Epithelial cell of esophagus (primary cell): Measurements from ENCODE around the gene DOP1A.

Experiments
- DNase-seq: peaks from one replicate; pipeline ENCODE4 v3.0.0; 2010; ENCODE audit warnings: low read depth
- H3K4me3 ChIP-seq: 2 replicates; pipeline ENCODE4 v1.5.1; 2011; ENCODE audit warnings: mild to moderate bottlenecking, low read length, control low read depth
- TF ChIP-seq, protein P1 (sequence below): IDR thresholded peaks from 2 replicates; pipeline ENCODE4 v1.5.1; 2011; ENCODE audit warnings: low read depth, mild to moderate bottlenecking, low read length, control low read depth, inconsistent platforms; ENCODE audit not compliant: insufficient read depth; ENCODE audit errors: missing control alignments

DOP1A gene

DNA sequence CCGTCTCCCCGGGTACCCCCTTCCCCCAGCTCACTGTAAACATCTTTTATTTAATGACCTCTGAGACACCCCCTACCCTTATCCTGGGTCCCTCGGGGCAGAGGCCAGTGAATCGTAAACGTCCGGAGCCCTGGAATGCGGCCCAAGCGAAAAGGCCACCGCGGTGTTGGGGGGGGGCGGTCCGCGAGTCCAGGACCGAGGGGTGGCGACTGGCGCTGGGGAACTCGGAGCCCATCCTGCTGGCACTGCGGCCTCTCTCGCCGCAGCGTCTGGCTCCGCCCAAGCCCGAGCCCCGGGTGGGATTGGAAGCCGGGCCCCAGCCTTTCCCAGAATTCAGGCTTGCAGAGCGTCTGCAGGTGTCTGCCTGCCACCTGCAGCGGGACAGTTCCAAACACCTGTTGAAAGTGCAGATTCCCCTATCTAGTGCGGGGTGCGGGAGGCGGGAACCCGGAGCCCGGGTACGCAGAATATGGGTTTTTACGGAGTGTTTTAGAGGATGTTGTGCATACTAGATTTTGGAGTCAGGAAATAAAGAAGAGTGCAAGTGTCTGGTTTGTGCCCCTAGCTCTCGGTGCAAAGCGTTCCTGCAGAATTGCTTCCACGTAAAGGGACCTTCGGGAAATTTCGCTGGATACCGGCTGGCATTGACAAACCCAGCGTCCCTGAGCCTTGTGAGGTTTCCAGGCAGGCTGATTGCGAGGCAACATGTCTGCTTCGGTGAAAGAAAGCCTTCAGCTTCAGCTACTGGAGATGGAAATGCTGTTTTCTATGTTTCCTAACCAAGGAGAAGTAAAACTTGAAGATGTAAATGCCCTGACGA is 126.5 kb downstream of the DOP1A start:
- TF ChIP-seq, protein P1, sequence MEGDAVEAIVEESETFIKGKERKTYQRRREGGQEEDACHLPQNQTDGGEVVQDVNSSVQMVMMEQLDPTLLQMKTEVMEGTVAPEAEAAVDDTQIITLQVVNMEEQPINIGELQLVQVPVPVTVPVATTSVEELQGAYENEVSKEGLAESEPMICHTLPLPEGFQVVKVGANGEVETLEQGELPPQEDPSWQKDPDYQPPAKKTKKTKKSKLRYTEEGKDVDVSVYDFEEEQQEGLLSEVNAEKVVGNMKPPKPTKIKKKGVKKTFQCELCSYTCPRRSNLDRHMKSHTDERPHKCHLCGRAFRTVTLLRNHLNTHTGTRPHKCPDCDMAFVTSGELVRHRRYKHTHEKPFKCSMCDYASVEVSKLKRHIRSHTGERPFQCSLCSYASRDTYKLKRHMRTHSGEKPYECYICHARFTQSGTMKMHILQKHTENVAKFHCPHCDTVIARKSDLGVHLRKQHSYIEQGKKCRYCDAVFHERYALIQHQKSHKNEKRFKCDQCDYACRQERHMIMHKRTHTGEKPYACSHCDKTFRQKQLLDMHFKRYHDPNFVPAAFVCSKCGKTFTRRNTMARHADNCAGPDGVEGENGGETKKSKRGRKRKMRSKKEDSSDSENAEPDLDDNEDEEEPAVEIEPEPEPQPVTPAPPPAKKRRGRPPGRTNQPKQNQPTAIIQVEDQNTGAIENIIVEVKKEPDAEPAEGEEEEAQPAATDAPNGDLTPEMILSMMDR = no peak
- peak overlapping the region; percentile 80 for H3K4me3 ChIP-seq
- peak; percentile 21 for DNase-seq

DNA sequence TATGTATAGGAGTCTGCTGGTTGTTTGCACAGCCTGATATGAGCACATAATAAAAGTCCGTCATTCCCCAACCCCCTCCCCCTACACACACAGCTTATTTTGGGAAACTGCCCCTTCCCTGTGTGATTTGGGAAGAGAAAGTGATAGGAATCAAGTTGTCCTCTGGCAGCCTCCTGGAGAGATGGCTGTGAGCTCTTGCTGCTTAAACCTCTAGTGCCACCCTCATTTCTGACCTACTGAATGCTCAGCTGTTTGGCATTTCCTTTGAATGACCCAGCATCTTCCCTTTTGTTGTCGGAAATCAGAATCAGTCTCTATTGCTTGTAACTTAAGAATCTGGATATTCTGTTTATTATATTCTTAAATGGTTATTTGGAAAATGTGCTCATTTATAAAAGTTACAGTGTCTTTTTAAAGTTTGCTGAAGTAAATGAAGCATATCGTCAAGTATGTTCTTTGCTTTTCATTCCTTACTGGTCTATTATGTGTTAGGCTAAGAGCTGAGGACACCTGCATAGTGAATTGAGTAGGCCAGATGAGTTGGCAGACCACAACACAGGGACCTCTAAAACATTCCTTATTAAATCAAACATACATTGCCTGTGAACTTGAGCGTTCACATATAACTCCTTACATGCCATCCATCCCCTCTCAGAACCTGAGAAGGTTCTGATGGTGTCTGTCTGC is 131.2 kb downstream of the DOP1A start:
- peak; percentile 51 for DNase-seq
- TF ChIP-seq, protein P1 = no peak
- H3K4me3 ChIP-seq = no peak overlapping the region

DNA sequence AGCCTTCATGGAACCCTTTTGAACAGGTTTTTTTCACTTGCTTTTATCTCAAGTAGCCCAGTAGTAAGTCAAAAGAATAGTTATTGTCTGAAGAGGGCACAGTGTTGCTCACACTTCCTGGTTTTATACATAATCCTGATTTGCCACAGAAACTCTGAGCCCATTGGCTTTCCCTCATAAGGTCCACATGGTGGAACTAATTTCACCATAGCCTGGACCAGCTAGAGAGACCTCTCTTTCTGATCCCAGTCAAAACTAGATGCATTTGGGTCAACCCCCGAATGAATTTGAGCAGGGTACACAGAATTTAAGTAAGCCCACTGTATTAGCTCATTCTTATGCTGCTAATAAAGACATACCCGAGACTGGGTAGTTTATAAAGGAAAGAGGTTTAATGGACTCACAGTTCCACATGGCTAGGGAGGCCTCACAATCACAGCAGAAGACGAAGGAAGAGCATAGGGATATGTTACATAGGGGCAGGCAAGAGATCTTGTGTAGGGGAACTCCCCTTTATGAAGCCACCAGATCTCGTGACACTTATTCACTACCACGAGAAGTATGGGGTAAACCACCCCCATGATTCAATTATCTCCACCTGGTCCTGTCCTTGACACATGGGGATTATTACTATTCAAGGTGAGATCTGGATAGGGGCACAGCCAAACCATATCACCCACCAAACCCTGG is 131.8 kb downstream of the DOP1A start:
- TF ChIP-seq, protein P1 = no peak
- H3K4me3 ChIP-seq = no peak overlapping the region
- DNase-seq = peak; percentile 10

DNA sequence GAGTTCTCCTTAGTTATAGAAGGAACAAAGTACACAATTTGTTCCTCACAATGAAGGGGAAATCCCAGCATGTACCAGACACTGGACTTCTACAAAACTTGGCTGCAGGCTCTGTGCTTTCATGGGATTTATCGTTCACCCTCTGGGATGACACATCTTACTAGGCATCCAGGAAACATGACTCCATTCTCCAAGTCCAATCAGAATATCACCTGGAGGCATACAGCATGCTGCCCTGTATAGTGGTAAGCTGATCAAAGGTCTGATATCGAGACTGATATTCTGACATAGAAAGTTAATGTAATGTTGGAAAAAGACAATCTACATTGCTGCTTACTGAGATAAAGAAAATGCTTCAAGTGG is 132.4 kb downstream of the DOP1A start:
- no peak overlapping the region for H3K4me3 ChIP-seq
- peak; percentile 93 for DNase-seq
- TF ChIP-seq, protein P1 = no peak

DNA sequence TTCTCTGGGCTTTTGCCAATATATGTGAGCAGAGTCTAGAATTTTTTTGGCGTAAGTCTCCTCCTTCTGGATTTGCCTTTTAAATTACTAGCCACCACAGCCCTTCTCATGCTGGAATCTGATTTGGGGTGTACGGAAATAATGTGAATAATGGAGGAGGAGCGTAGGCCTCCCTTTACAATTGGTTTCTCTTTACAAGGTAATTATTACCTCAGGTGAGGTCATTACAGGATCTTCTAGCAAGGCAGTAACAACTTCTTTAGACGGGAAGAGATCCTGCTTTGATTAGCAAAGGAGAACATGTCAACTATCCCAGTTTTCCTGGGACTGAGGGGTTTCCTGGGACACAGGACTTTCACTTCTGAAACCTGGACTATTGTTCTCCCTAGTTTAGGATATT is 134.6 kb downstream of the DOP1A start:
- no peak for DNase-seq
- H3K4me3 ChIP-seq = no peak overlapping the region
- TF ChIP-seq, protein P1 = no peak

DNA sequence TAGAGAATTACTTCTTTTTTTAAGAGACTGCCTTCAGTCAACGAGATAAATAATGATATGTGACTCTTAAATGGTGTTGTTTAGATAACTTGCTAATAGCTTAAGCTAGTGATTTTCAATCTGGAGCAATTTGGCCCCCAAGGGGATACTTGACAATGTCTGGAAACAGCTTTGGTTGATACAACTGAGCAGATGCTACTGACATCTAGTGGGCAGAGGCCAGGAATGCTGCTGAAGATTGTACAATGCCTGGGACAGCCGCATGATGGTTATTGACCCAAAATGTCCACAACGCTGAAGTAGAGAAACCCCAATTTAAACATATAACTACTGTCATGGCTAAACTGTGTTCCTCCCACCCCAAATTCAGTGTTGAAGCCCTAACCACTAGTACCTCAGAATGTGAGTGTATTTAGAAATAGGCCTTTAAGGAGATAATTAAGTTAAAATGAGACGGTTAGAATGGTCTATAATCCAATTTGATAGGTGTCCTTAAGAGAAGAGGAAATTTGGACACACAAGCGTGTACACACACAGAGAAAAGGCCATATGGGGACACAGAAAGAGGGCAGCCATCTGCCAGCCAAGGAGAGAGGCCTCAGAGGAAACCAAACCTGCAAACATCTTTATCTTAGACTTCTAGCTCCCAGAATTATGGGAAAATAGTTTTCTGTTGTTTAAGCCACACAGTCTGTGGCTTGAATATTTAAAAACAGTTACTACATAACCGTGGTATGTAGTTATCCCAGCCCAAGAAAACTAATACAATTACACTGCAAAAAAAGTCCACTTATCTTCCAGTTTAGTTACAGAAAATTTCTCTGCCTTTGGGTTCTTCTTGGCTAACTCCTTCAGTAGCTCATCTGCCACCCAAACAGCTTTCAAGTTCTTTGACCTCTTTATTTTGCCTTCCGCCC is 147.9 kb downstream of the DOP1A start:
- DNase-seq = peak; percentile 73
- H3K4me3 ChIP-seq = no peak overlapping the region
- TF ChIP-seq, protein P1 = peak; percentile 96
